B cell (primary cell): ENCODE data around the gene BICDL2.

ENCODE experiments used
- CTCF ChIP-seq: fragments of 200-600 bp; IDR thresholded peaks from one replicate; pipeline ENCODE4 v1.8.0; 2022; ENCODE audit warnings: antibody characterized with exemption, mild to moderate bottlenecking
- EZH2 ChIP-seq: IDR thresholded peaks from 2 replicates; pipeline ENCODE4 v1.6.1; 2012; ENCODE audit warnings: borderline replicate concordance, low read depth, mild to moderate bottlenecking, moderate library complexity, low read length; ENCODE audit not compliant: insufficient read depth, poor library complexity, severe bottlenecking

GRCh38 chr16:3035972-3036725, 595 bp downstream of the BICDL2 start:
- no peak for TF ChIP-seq CTCF
- no peak for TF ChIP-seq EZH2
